ENCODE measurements around the gene CD2. TPM values are rescaled to one million over a fixed set of nuclear protein-coding genes. Genes with fewer than 3 reads are reported as not detected.

Gene CD2
- total RNA-seq, 6 experiments from 2014 or later, result 0.13 to 1.5 (median 0.66) TPM

- ATAC-seq (no peak), DNase-seq (no peak)
- Histone ChIP-seq H3K27me3 (no peaks in the 10 kb centered on the region), H3K4me1 (no peaks in the 10 kb centered on the region), H3K27ac (no peak overlapping the region), H3K4me3 (no peak overlapping the region), H3K36me3 (no peaks in the 10 kb centered on the region), H3K9me3 (no peaks in the 10 kb centered on the region)
- intact Hi-C loops (cut with DNase I), result no loop called here
- 85% methylated on average over 4 of the region's 7 CpGs for WGBS (ENCODE audit: insufficient coverage, low coverage, low lambda C conversion rate, missing lambda C conversion rate)
- TF ChIP-seq, protein P1, sequence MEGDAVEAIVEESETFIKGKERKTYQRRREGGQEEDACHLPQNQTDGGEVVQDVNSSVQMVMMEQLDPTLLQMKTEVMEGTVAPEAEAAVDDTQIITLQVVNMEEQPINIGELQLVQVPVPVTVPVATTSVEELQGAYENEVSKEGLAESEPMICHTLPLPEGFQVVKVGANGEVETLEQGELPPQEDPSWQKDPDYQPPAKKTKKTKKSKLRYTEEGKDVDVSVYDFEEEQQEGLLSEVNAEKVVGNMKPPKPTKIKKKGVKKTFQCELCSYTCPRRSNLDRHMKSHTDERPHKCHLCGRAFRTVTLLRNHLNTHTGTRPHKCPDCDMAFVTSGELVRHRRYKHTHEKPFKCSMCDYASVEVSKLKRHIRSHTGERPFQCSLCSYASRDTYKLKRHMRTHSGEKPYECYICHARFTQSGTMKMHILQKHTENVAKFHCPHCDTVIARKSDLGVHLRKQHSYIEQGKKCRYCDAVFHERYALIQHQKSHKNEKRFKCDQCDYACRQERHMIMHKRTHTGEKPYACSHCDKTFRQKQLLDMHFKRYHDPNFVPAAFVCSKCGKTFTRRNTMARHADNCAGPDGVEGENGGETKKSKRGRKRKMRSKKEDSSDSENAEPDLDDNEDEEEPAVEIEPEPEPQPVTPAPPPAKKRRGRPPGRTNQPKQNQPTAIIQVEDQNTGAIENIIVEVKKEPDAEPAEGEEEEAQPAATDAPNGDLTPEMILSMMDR (IDR thresholded peaks at IDR 0.05), result no peak
- TF ChIP-seq POLR2A (IDR thresholded peaks at IDR 0.05), result no peak
Measured at GRCh38 chr1:116709666-116710167, 44.5 kb upstream of the CD2 start.

DNA sequence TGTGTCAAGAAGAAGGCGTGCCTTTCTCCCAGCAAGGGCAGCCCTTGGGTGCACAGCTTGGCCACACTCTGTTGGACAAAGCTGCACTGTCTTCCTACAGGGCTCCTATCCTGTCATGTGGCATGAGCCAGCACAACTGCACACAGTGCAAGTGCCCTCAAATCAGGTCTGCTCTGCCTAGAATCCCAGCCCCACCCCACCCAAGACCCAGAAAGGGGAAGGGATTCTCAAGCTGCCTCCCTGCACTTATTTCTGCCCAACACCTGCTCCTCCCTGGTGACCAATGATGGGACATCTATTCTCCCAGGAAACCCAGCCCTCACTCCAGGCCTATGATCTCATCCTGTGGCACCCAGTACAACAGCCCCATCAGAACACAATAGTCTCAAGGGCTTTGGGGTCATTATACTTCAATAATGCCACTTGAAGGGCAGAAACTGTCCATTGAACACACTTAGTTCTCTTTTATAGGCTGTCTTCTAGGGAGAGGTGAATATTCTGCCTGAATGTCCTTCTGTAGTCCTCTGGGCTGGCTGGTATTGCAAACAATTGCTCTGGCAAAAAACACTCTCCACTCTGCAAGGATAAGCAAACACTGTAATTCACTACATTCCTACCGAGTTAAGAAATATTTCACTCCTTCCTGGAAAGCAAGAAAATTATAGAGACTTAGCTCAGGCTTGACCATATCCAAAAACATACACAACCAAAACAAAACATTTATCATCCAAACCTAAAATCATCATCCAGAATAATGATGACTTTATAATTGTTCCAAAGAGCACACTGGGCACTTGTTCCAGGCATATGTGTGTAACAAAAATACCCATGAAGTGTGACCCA lies 43.6 kb upstream of the CD2 start:
- ATAC-seq (peak in 1 of 4 donors; percentile 20), DNase-seq (no peak)
- no peak for TF ChIP-seq POLR2A (IDR thresholded peaks at IDR 0.05)
- TF ChIP-seq, protein P1 (IDR thresholded peaks at IDR 0.05), result no peak
- no peaks in the 10 kb centered on the region for H3K4me1 ChIP-seq
- no peak overlapping the region for H3K27ac ChIP-seq
- WGBS (ENCODE audit: insufficient coverage, low coverage, low lambda C conversion rate, missing lambda C conversion rate), result 15% methylated on average over 1 of the region's 2 CpGs
- no peaks in the 10 kb centered on the region for H3K36me3 ChIP-seq
- H3K4me3 ChIP-seq, result no peak overlapping the region
- no peaks in the 10 kb centered on the region for H3K9me3 ChIP-seq
- intact Hi-C loops (cut with DNase I), result no loop called here
- no peaks in the 10 kb centered on the region for H3K27me3 ChIP-seq

DNA sequence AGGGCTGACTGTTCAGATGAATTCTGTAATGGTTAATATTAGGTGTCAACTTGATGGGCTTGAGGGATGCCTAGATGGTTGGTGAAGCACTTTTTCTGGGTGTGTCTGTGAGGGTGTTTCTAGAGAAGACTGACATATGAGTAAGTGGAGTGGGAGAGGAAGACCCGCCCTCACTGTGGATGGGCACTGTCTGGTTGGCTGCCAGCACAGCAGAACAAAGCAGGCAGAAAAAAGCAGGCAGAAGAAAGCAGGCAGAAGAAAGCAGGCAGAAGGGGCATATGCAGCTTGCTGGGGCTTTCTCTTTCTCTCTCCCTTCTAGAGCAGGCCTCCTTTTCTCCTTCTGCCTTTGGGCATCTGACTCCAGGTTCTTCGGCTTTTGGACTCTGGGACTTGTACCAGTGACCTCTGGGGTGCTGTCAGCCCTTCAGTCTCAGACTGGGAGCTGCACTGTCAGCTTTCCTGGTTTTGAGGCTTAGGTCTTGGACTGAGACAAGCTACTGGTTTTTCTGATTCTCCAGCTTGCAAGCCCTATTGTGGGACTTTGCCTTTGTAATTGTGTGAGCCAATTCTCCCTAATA lies 42.9 kb upstream of the CD2 start:
- ATAC-seq, result no peak
- no peak for DNase-seq
- Histone ChIP-seq H3K36me3 (no peaks in the 10 kb centered on the region), H3K4me3 (no peak overlapping the region), H3K9me3 (no peaks in the 10 kb centered on the region), H3K27me3 (no peaks in the 10 kb centered on the region), H3K4me1 (no peaks in the 10 kb centered on the region), H3K27ac (no peak overlapping the region)
- 57% methylated on average over 2 of the region's 2 CpGs for WGBS (ENCODE audit: insufficient coverage, low coverage, low lambda C conversion rate, missing lambda C conversion rate)
- TF ChIP-seq POLR2A (IDR thresholded peaks at IDR 0.05), result no peak
- TF ChIP-seq, protein P1 (IDR thresholded peaks at IDR 0.05), result no peak
- intact Hi-C loops (cut with DNase I), result no loop called here

GRCh38 chr1:116712510-116712909 lies 41.7 kb upstream of the CD2 start:
- WGBS (ENCODE audit: insufficient coverage, low coverage, low lambda C conversion rate, missing lambda C conversion rate), result 36% methylated on average over 6 of the region's 6 CpGs
- H3K4me1 ChIP-seq, result no peaks in the 10 kb centered on the region

More at GRCh38 chr1:116712510-116712909, 41.7 kb upstream of the CD2 start:
- no peaks in the 10 kb centered on the region for H3K9me3 ChIP-seq
- intact Hi-C loops (cut with DNase I), result no loop called here
- TF ChIP-seq, protein P1 (IDR thresholded peaks at IDR 0.05), result no peak
- TF ChIP-seq POLR2A (IDR thresholded peaks at IDR 0.05), result no peak
- no peaks in the 10 kb centered on the region for H3K27me3 ChIP-seq
- H3K4me3 ChIP-seq, result no peak overlapping the region
- DNase-seq (no peak), ATAC-seq (no peak)
- H3K27ac ChIP-seq, result no peak overlapping the region
- no peaks in the 10 kb centered on the region for H3K36me3 ChIP-seq
